Progenitor cell of endocrine pancreas (in vitro differentiated cells): ENCODE results near the gene ARID3C. TPM values are rescaled to one million over a fixed set of nuclear protein-coding genes. Genes with fewer than 3 reads are reported as not detected.
"Not testable (repeated sequence)": the region's sequence is repeated elsewhere in the genome, so short reads cannot be mapped to it uniquely, and the experiment has no call there.

Source experiments
- DNase-seq: peaks from one replicate; pipeline ENCODE4 v3.0.0; 2021; ENCODE audit warnings: low spot score; ENCODE audit not compliant: unreplicated experiment
- H3K27ac Mint-ChIP-seq: 2 replicates; pipeline ENCODE4 v1.8.0; 2021; ENCODE audit warnings: mild to moderate bottlenecking, moderate library complexity, mixed read lengths
- H3K27me3 Mint-ChIP-seq: 2 replicates; pipeline ENCODE4 v1.8.0; 2021; ENCODE audit warnings: mixed read lengths
- H3K36me3 Mint-ChIP-seq: 2 replicates; pipeline ENCODE4 v1.8.0; 2022; ENCODE audit warnings: mixed read lengths; ENCODE audit not compliant: insufficient read depth
- H3K4me1 Mint-ChIP-seq: 2 replicates; pipeline ENCODE4 v1.8.0; 2021; ENCODE audit warnings: low read depth, mixed read lengths
- H3K4me3 Mint-ChIP-seq: 2 replicates; pipeline ENCODE4 v1.8.0; 2021; ENCODE audit warnings: low read depth, mild to moderate bottlenecking, moderate library complexity, mixed read lengths
- H3K9me3 Mint-ChIP-seq: 2 replicates; pipeline ENCODE4 v1.8.0; 2021; ENCODE audit warnings: low read depth, mixed read lengths
- CTCF ChIP-seq: fragments of 200-600 bp; sonication (generic); IDR thresholded peaks from one replicate; pipeline ENCODE4 v1.5.0; 2021; ENCODE audit warnings: antibody characterized with exemption, mild to moderate bottlenecking; ENCODE audit not compliant: unreplicated experiment
- total RNA-seq: library from RNA; stranded (reverse); gene quantifications from 2 replicates; pipeline ENCODE4 v1.2.1, GENCODE V29; 2021

ARID3C gene
- total RNA-seq, 1 donor from 2014 or later: 12.0 TPM

- peaks cover 8% of the 10 kb centered on the region for H3K36me3 Mint-ChIP-seq
- H3K27me3 Mint-ChIP-seq: no peaks in the 10 kb centered on the region
- H3K4me3 Mint-ChIP-seq: peak overlapping the region; percentile 15
- DNase-seq: no peak
- H3K27ac Mint-ChIP-seq: no peak overlapping the region
- H3K4me1 Mint-ChIP-seq: peaks cover 25% of the 10 kb centered on the region
- no peaks in the 10 kb centered on the region for H3K9me3 Mint-ChIP-seq
- no peak for TF ChIP-seq CTCF
These were observed 16.0 kb upstream of the ARID3C start for GRCh38 chr9:34644766-34645314.

GRCh38 chr9:34642679-34643078 is 13.8 kb upstream of the ARID3C start:
- no peak for TF ChIP-seq CTCF
- DNase-seq: no peak
- no peaks in the 10 kb centered on the region for H3K9me3 Mint-ChIP-seq
- H3K36me3 Mint-ChIP-seq: no peaks in the 10 kb centered on the region
- H3K27me3 Mint-ChIP-seq: no peaks in the 10 kb centered on the region
- peaks cover 24% of the 10 kb centered on the region for H3K4me1 Mint-ChIP-seq
- H3K4me3 Mint-ChIP-seq: no peak overlapping the region
- no peak overlapping the region for H3K27ac Mint-ChIP-seq

GRCh38 chr9:34639322-34639721 is 10.5 kb upstream of the ARID3C start:
- not testable (repeated sequence) for H3K4me3 Mint-ChIP-seq, H3K27ac Mint-ChIP-seq, H3K27me3 Mint-ChIP-seq, DNase-seq, H3K36me3 Mint-ChIP-seq, H3K9me3 Mint-ChIP-seq
- peaks cover 11% of the 10 kb centered on the region for H3K4me1 Mint-ChIP-seq

- Mint-ChIP-seq H3K27ac (peak overlapping the region; percentile 94), H3K27me3 (no peaks in the 10 kb centered on the region), H3K4me3 (peak overlapping the region; percentile 77), H3K36me3 (peaks cover 5% of the 10 kb centered on the region), H3K9me3 (no peaks in the 10 kb centered on the region), H3K4me1 (peaks cover 10% of the 10 kb centered on the region)
- no peak for TF ChIP-seq CTCF
- no peak for DNase-seq
These were observed 9.2 kb upstream of the ARID3C start for GRCh38 chr9:34638138-34638445.

- Mint-ChIP-seq H3K27me3 (peaks cover under 1% of the 10 kb centered on the region), H3K9me3 (no peaks in the 10 kb centered on the region), H3K36me3 (peaks cover 5% of the 10 kb centered on the region), H3K4me1 (peaks cover 10% of the 10 kb centered on the region), H3K27ac (peak within 1 kb of the TSS; percentile 94), H3K4me3 (peak within 1 kb of the TSS; percentile 77)
- no peak for TF ChIP-seq CTCF
- DNase-seq: peak; percentile 89
These were observed 8.7 kb upstream of the ARID3C start, which contains the start of gene SIGMAR1 for GRCh38 chr9:34637356-34638137. Gene SIGMAR1, minus strand, starts transcription at chr9:34637787. Its CDS starts 90 bp downstream, at chr9:34637697.
